H1 (cell line): ENCODE data around the gene GOLGA6L10. TPM values are rescaled to one million over a fixed set of nuclear protein-coding genes. Genes with fewer than 3 reads are reported as not detected.
"Not testable (repeated sequence)": the region's sequence is repeated elsewhere in the genome, so short reads cannot be mapped to it uniquely, and the experiment has no call there.

Experiments used
- CTCF ChIA-PET: fragments of 300-600 bp; sonication (Branson Sonifier 250); formaldehyde crosslinking; loops from one replicate; lab custom pipeline; 2021; ENCODE audit not compliant: partially characterized antibody; lab: Charles Lee
- POLR2A ChIA-PET: fragments of 300-600 bp; sonication (Branson Sonifier 250); formaldehyde crosslinking; loops from one replicate; lab custom pipeline; 2021; ENCODE audit warnings: inconsistent platforms; ENCODE audit not compliant: partially characterized antibody; lab: Charles Lee
- DNase-seq, 2 experiments: peaks; one replicate each; pipeline versions ENCODE4 v3.0.0 to v3.0.0-alpha.2; 2010 to 2022; ENCODE audit warnings: low spot score in 2 of 2, low read depth in 1 of 2, mixed read lengths in 1 of 2
- FAIRE-seq: peaks from 2 replicates; lab custom pipeline; 2011; peaks lifted over from hg19 to GRCh38; lab: Jason Lieb, UNC
- H2AFZ ChIP-seq: 2 replicates; pipeline ENCODE4 v1.8.1; 2012; ENCODE audit warnings: low read length, inconsistent platforms
- H2AK5ac ChIP-seq: 2 replicates; pipeline ENCODE4 v1.6.1; 2013; ENCODE audit warnings: low read depth, low read length
- H2BK120ac ChIP-seq: replicated peaks from 2 replicates; pipeline ENCODE3; 2013; ENCODE audit warnings: low read depth, low read length, inconsistent platforms
- H2BK12ac ChIP-seq: 2 replicates; pipeline ENCODE4 v1.6.1; 2013; ENCODE audit warnings: low read depth, low read length
- H2BK15ac ChIP-seq: 2 replicates; pipeline ENCODE4 v1.6.1; 2013; ENCODE audit warnings: low read length
- H2BK20ac ChIP-seq: 2 replicates; pipeline ENCODE4 v1.6.1; 2013; ENCODE audit warnings: low read length
- H2BK5ac ChIP-seq: 2 replicates; pipeline ENCODE4 v1.6.1; 2013; ENCODE audit warnings: low read depth, low read length
- H3K14ac ChIP-seq: 2 replicates; pipeline ENCODE4 v1.6.1; 2013; ENCODE audit warnings: inconsistent platforms; ENCODE audit not compliant: insufficient read length
- H3K18ac ChIP-seq: 2 replicates; pipeline ENCODE4 v1.6.1; 2013; ENCODE audit warnings: low read length; ENCODE audit errors: extremely low read depth
- H3K23ac ChIP-seq: 2 replicates; pipeline ENCODE4 v1.6.1; 2013; ENCODE audit warnings: inconsistent platforms; ENCODE audit not compliant: insufficient read length
- H3K23me2 ChIP-seq: 2 replicates; pipeline ENCODE4 v1.6.1; 2013; ENCODE audit warnings: low read depth, low read length
- H3K27ac ChIP-seq: 2 replicates; pipeline ENCODE4 v1.6.1; 2011; ENCODE audit warnings: low read depth, low read length, inconsistent platforms
- H3K27me3 ChIP-seq, 4 experiments: replicated peaks in 1 of 4; 1 replicate in 1 of 4; 2 replicates in 3 of 4; pipeline versions ENCODE4 v1.6.1 to v1.8.1; 2011 to 2013; ENCODE audit warnings: low read length in 3 of 4, mild to moderate bottlenecking in 3 of 4, inconsistent platforms in 2 of 4, mixed read lengths in 2 of 4, moderate library complexity in 1 of 4; ENCODE audit not compliant: control insufficient read depth in 3 of 4, insufficient read depth in 3 of 4; ENCODE audit errors: extremely low read depth in 1 of 4
- H3K36me3 ChIP-seq, 4 experiments: 2 replicates each; pipeline versions ENCODE4 v1.6.1 to v1.8.1; 2011 to 2013; ENCODE audit warnings: mild to moderate bottlenecking in 4 of 4, low read length in 3 of 4, moderate library complexity in 2 of 4, control low read depth in 1 of 4, inconsistent platforms in 1 of 4; ENCODE audit not compliant: insufficient read depth in 4 of 4, control insufficient read depth in 2 of 4
- H3K4ac ChIP-seq: replicated peaks from 2 replicates; pipeline ENCODE3; 2013; ENCODE audit warnings: low read length, low read depth, mixed read lengths, inconsistent platforms; ENCODE audit not compliant: insufficient read length
- H3K4me1 ChIP-seq, 4 experiments: replicated peaks in 1 of 4; 1 replicate in 1 of 4; 2 replicates in 3 of 4; pipeline versions ENCODE4 v1.6.1 to v1.8.1; 2011 to 2013; ENCODE audit warnings: low read length in 3 of 4, inconsistent platforms in 2 of 4, mixed read lengths in 1 of 4; ENCODE audit not compliant: insufficient read depth in 4 of 4, control insufficient read depth in 3 of 4
- H3K4me2 ChIP-seq, 2 experiments: 2 replicates each; pipeline versions ENCODE4 v1.6.1 to v1.8.1; 2011 to 2013; ENCODE audit warnings: low read depth in 2 of 2, low read length in 2 of 2, control low read depth in 1 of 2, inconsistent platforms in 1 of 2, mild to moderate bottlenecking in 1 of 2; ENCODE audit not compliant: insufficient read depth in 1 of 2
- H3K4me3 ChIP-seq, 4 experiments: fragments of 200-600, 300-600 bp in 1 of 4; sonication (generic), shearing (Covaris generic), sonication (Bioruptor Twin) in 1 of 4; 2 replicates each; pipeline versions ENCODE4 v1.5.1 to v1.8.1; 2011 to 2016; ENCODE audit warnings: low read length in 4 of 4, low read depth in 3 of 4, control low read depth in 2 of 4, inconsistent platforms in 2 of 4, mild to moderate bottlenecking in 2 of 4, mixed read lengths in 1 of 4, moderate library complexity in 1 of 4; ENCODE audit not compliant: insufficient read depth in 2 of 4; ENCODE audit errors: extremely low read depth in 1 of 4
- H3K56ac ChIP-seq: replicated peaks from 2 replicates; pipeline ENCODE3; 2013; ENCODE audit warnings: low read depth, mild to moderate bottlenecking, mixed read lengths, low read length, inconsistent platforms; ENCODE audit not compliant: insufficient read length
- H3K79me1 ChIP-seq: 2 replicates; pipeline ENCODE4 v1.6.1; 2013; ENCODE audit warnings: low read depth, low read length, control low read depth
- H3K79me2 ChIP-seq, 2 experiments: 2 replicates each; pipeline versions ENCODE4 v1.6.1 to v1.8.1; 2012 to 2013; ENCODE audit warnings: low read length in 2 of 2, mild to moderate bottlenecking in 2 of 2, inconsistent platforms in 1 of 2; ENCODE audit not compliant: insufficient read depth in 2 of 2, control insufficient read depth in 1 of 2
- H3K9ac ChIP-seq, 4 experiments: replicated peaks in 1 of 4; 1 replicate in 1 of 4; 2 replicates in 3 of 4; pipeline versions ENCODE4 v1.6.1 to v1.8.1; 2011 to 2013; ENCODE audit warnings: low read depth in 3 of 4, low read length in 3 of 4, control low read depth in 2 of 4, mild to moderate bottlenecking in 2 of 4, moderate library complexity in 2 of 4, inconsistent platforms in 1 of 4; ENCODE audit errors: extremely low read depth in 1 of 4
- H3K9me3 ChIP-seq, 2 experiments: 2 replicates each; pipeline versions ENCODE4 v1.6.1 to v1.8.1; 2012 to 2013; ENCODE audit warnings: mild to moderate bottlenecking in 2 of 2, moderate library complexity in 2 of 2, control low read depth in 1 of 2, inconsistent platforms in 1 of 2, low read depth in 1 of 2, low read length in 1 of 2, mixed read lengths in 1 of 2; ENCODE audit not compliant: insufficient read depth in 2 of 2
- H4K20me1 ChIP-seq, 2 experiments: replicated peaks in 1 of 2; 2 replicates each; pipeline versions ENCODE3 to v1.8.1; 2011 to 2013; ENCODE audit warnings: inconsistent platforms in 2 of 2, low read length in 2 of 2, mild to moderate bottlenecking in 1 of 2; ENCODE audit not compliant: insufficient read depth in 2 of 2, control insufficient read depth in 1 of 2
- H4K5ac ChIP-seq: 2 replicates; pipeline ENCODE4 v1.6.1; 2013; ENCODE audit warnings: low read length, low read depth, mixed read lengths, inconsistent platforms; ENCODE audit not compliant: insufficient read length
- H4K8ac ChIP-seq: 2 replicates; pipeline ENCODE4 v1.8.0; 2013; ENCODE audit warnings: mild to moderate bottlenecking, moderate library complexity, low read length, inconsistent platforms; ENCODE audit not compliant: insufficient read depth; ENCODE audit errors: extremely low read depth
- H4K91ac ChIP-seq: replicated peaks from 2 replicates; pipeline ENCODE3; 2013; ENCODE audit warnings: low read length, mixed read lengths, inconsistent platforms; ENCODE audit not compliant: insufficient read length
- WGBS, 2 experiments: shearing (Covaris generic) in 1 of 2; methylation state at CpG; one replicate each; pipeline versions ENCODE4 v1.1.6 to v1.1.7; 2013 to 2015; ENCODE audit warnings: low lambda C conversion rate in 2 of 2, mixed read lengths in 2 of 2, inconsistent platforms in 1 of 2, low coverage in 1 of 2, missing lambda C conversion rate in 1 of 2; ENCODE audit not compliant: insufficient replicate concordance in 2 of 2, insufficient coverage in 1 of 2, insufficient read length in 1 of 2; ENCODE audit errors: extremely low coverage in 1 of 2, missing lambda C conversion rate in 1 of 2; 5-methylcytosine and 5-hydroxymethylcytosine counted together
- polyA plus RNA-seq, 7 experiments: library from polyadenylated mRNA; depleted of rRNA in 3 of 7; stranded (reverse) in 5 of 7; unstranded in 2 of 7; fragments of >200 nt in 5 of 7; fragments of 200-250 nt in 2 of 7; gene quantifications; 1 replicate in 5 of 7; 2 replicates in 1 of 7; 4 replicates in 1 of 7; pipeline versions ENCODE4 v1.2.1 to v1.2.3, GENCODE V29; 2011 to 2013; ENCODE audit warnings: missing spikeins in 2 of 7, mixed read lengths in 2 of 7
- total RNA-seq: library from RNA; stranded (reverse); fragmentation: NEBNext Ultra II Directional; extraction: Animal tissue kit (Norgen Biotek cat#: 25700); gene quantifications from 2 replicates; pipeline ENCODE4 v1.2.1, GENCODE V29; 2021

GOLGA6L10 gene
- total and polyA plus RNA-seq, 2 of the 8 experiments (the other 6 are each of a cell fraction or from before 2014, with no cell fraction given) = 0.91 to 4.0 TPM

DNA sequence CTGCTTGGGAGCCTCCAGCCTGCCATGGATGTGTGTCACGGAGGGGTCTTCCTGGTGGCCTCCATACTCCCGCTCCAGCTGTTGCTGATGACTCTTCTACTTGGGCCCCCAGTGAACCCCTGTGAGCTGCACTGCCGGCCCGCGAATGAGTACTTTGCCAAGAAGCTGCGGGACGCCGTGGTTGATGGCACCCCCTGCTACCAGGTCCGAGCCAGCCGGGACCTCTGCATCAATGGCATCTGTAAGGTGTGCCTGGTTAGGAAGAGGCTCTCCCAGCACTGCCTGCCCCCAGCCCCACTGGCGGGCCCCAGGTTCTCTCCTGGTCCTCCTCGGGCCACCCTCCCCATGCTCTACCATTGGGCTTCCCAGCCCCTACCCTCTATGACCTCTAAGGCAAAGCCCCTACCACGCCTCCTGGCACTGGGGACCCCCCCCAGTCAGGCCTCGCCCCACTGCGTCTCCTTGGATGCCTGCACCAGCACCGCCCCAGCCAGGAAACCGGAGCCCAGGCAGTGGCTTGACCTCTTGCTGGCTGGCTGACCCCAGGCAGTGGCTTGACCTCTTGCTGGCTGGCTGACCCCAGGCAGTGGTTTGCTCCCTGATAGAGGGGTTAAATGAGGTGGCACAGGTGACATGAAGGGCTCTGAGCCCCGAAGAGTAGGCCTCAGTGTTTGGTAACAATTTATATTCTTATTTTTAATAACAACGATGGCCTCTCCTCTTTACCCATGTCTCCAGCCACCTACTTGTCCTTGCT is 29.6 kb downstream of the GOLGA6L10 start:
- H2BK120ac ChIP-seq, H3K14ac ChIP-seq, H2AK5ac ChIP-seq, H3K23ac ChIP-seq, H4K91ac ChIP-seq, H3K18ac ChIP-seq, H3K56ac ChIP-seq, H3K27me3 ChIP-seq, H2BK15ac ChIP-seq, H2BK5ac ChIP-seq, H2BK12ac ChIP-seq, FAIRE-seq, H3K23me2 ChIP-seq, DNase-seq, H3K4me3 ChIP-seq, H3K9ac ChIP-seq, H3K9me3 ChIP-seq, H3K79me2 ChIP-seq, H2AFZ ChIP-seq, H3K4ac ChIP-seq, H3K4me2 ChIP-seq, POLR2A ChIA-PET, CTCF ChIA-PET, H4K5ac ChIP-seq, H4K20me1 ChIP-seq, H3K79me1 ChIP-seq, H3K4me1 ChIP-seq, H3K27ac ChIP-seq, H2BK20ac ChIP-seq, H3K36me3 ChIP-seq, H4K8ac ChIP-seq: not testable (repeated sequence)
- 87% methylated on average over 14 of the region's 19 CpGs; no CpG with 5 or more reads in 1 of the 2 experiments for WGBS, 2 experiments

DNA sequence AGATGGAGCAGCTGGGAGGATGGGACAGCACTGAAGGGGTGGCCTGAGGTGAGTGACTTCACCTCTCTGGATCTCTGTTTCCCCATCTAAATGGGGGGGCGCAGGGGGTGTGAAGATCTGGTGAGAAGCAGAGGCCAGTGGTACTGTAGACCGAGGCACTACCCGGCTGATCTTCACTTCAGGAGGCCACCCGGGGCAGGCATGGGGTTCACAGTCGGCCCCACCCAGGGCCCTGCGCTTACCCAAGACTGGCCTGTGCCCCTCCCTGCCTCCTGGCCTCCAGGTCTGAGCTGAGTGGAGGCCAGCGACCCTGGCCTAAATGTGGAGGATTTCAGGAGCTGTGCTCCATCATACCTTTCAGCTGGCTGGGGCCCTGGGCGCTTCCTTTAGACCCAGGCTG is 31.0 kb downstream of the GOLGA6L10 start:
- H2BK12ac ChIP-seq, H3K4ac ChIP-seq, H3K4me3 ChIP-seq, H2AK5ac ChIP-seq, H3K23ac ChIP-seq, CTCF ChIA-PET, H2BK120ac ChIP-seq, H3K56ac ChIP-seq, POLR2A ChIA-PET, H3K79me2 ChIP-seq, H3K27ac ChIP-seq, H3K9me3 ChIP-seq, H4K8ac ChIP-seq, H3K36me3 ChIP-seq, H3K14ac ChIP-seq, H3K18ac ChIP-seq, FAIRE-seq, H2BK20ac ChIP-seq, H4K91ac ChIP-seq, DNase-seq, H3K79me1 ChIP-seq, H2BK15ac ChIP-seq, H3K9ac ChIP-seq, H2BK5ac ChIP-seq, H4K5ac ChIP-seq, H2AFZ ChIP-seq, H3K27me3 ChIP-seq, H3K23me2 ChIP-seq, H3K4me1 ChIP-seq, H4K20me1 ChIP-seq, H3K4me2 ChIP-seq: not testable (repeated sequence)
- 93% methylated on average over 8 of the region's 8 CpGs; no CpG with 5 or more reads in 1 of the 2 experiments for WGBS, 2 experiments
